ENCODE data around the gene XRCC6.

GRCh38 chr22:41688365-41689211, 67.5 kb downstream of the XRCC6 start, which contains the start of gene SNU13:
- TF ChIP-seq CTCF (conservative IDR thresholded peaks at IDR 0.05; ENCODE audit: low read length) (no peak), EZH2phosphoT487 (IDR thresholded peaks at IDR 0.05; ENCODE audit: borderline replicate concordance) (no peak)

Data from Loucy (cell line).